ENCODE measurements around the gene SIK3.

DNA sequence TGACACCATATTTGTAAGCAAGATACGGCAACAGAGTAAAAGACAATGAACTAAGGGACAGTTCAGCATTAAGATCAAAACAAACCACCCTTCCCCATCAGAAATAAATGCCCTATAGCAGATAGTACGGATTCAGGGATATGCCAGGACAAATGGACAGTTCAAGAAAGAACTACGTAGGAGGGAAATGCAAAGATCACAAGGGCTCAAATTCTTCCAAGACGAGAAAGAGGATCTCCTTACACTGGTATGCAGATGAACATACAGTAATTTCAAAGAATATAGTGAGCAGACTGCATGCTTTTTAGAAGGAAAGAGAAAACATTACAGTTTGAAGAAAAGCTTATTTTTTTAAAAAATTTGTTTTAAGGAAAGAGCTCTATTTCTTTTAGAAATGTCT is 136.1 kb downstream of the SIK3 start:
- TF ChIP-seq, protein P1, sequence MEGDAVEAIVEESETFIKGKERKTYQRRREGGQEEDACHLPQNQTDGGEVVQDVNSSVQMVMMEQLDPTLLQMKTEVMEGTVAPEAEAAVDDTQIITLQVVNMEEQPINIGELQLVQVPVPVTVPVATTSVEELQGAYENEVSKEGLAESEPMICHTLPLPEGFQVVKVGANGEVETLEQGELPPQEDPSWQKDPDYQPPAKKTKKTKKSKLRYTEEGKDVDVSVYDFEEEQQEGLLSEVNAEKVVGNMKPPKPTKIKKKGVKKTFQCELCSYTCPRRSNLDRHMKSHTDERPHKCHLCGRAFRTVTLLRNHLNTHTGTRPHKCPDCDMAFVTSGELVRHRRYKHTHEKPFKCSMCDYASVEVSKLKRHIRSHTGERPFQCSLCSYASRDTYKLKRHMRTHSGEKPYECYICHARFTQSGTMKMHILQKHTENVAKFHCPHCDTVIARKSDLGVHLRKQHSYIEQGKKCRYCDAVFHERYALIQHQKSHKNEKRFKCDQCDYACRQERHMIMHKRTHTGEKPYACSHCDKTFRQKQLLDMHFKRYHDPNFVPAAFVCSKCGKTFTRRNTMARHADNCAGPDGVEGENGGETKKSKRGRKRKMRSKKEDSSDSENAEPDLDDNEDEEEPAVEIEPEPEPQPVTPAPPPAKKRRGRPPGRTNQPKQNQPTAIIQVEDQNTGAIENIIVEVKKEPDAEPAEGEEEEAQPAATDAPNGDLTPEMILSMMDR (conservative IDR thresholded peaks at IDR 0.05; ENCODE audit: low read depth, low read length), result no peak
- TF ChIP-seq EZH2phosphoT487 (IDR thresholded peaks at IDR 0.05; ENCODE audit: borderline replicate concordance, low read length), result no peak
